GM12878 (cell line): Measurements from ENCODE around the gene FOXI2. TPM values are rescaled to one million over a fixed set of nuclear protein-coding genes. Genes with fewer than 3 reads are reported as not detected.

Source experiments
- ATAC-seq: fragments of 200-7000 bp; cut with Tn5 transposase; 3 replicates; pipeline ENCODE4 v1.9.1; 2020; ENCODE audit warnings: mild to moderate bottlenecking, moderate library complexity
- BruUV-seq: library from RNA; stranded (reverse); fragments of 400-500 nt; replicated peaks from 2 replicates; lab custom pipeline; 2021; lab: Mats Ljungman, UMichigan
- CTCF ChIA-PET: fragments of 300-600 bp; sonication (Branson Sonifier 250); formaldehyde crosslinking; extraction: SDS; loops from one replicate; lab custom pipeline; 2021; ENCODE audit warnings: inconsistent platforms; lab: Yijun Ruan, JAX
- POLR2A ChIA-PET: fragments of 350-600 bp; formaldehyde crosslinking; extraction: SDS; loops from one replicate; lab custom pipeline; 2021; ENCODE audit warnings: inconsistent platforms; lab: Charles Lee
- RAD21 ChIA-PET: fragments of 300-600 bp; sonication (Branson Sonifier 250); formaldehyde crosslinking; loops from one replicate; lab custom pipeline; 2023; ENCODE audit warnings: antibody characterized with exemption; ENCODE audit not compliant: unreplicated experiment; lab: Charles Lee
- SMC1A ChIA-PET: fragments of 300-600 bp; sonication (Branson Sonifier 250); formaldehyde crosslinking; loops from one replicate; lab custom pipeline; 2023; ENCODE audit not compliant: unreplicated experiment, uncharacterized antibody; lab: Charles Lee
- DNase-seq: peaks from one replicate; pipeline ENCODE4 v3.0.0-alpha.2; 2011; ENCODE audit warnings: low read depth, low spot score
- FAIRE-seq: peaks from 3 replicates; lab custom pipeline; 2011; peaks lifted over from hg19 to GRCh38; lab: Jason Lieb, UNC
- H2AFZ ChIP-seq: 2 replicates; pipeline ENCODE4 v1.6.0; 2011; ENCODE audit warnings: low read depth, low read length, control low read depth; ENCODE audit not compliant: control insufficient read depth
- H3K27ac ChIP-seq: 2 replicates; pipeline ENCODE4 v1.5.1; 2011; ENCODE audit warnings: control low read depth; ENCODE audit not compliant: control insufficient read depth, insufficient read depth
- H3K27me3 ChIP-seq, 2 experiments: replicated peaks in 1 of 2; 2 replicates each; pipeline versions ENCODE4 v1.6.0 to v1.6.1; 2011; ENCODE audit warnings: low read length in 1 of 2; ENCODE audit not compliant: control insufficient read depth in 2 of 2, insufficient read depth in 2 of 2
- H3K36me3 ChIP-seq, 2 experiments: 2 replicates each; pipeline ENCODE4 v1.5.1; 2011; ENCODE audit warnings: low read length in 1 of 2; ENCODE audit not compliant: control insufficient read depth in 2 of 2, insufficient read depth in 2 of 2
- H3K4me1 ChIP-seq: 2 replicates; pipeline ENCODE4 v1.6.1; 2011; ENCODE audit warnings: mild to moderate bottlenecking, low read length, moderate library complexity, mixed read lengths; ENCODE audit not compliant: control insufficient read depth, insufficient read depth
- H3K4me2 ChIP-seq: 2 replicates; pipeline ENCODE4 v1.6.0; 2011; ENCODE audit warnings: control low read depth; ENCODE audit not compliant: control insufficient read depth, insufficient read depth
- H3K4me3 ChIP-seq: fragments of 200-600 bp; sonication (generic); 2 replicates; pipeline ENCODE4 v1.5.1; 2016
- H3K79me2 ChIP-seq: 2 replicates; pipeline ENCODE4 v1.6.0; 2011; ENCODE audit warnings: low read length; ENCODE audit not compliant: control insufficient read depth, insufficient read depth
- H3K9ac ChIP-seq: 2 replicates; pipeline ENCODE4 v1.8.0; 2011; ENCODE audit warnings: low read length, control low read depth, mixed read lengths; ENCODE audit not compliant: control insufficient read depth, insufficient read depth
- H3K9me3 ChIP-seq: replicated peaks from 3 replicates; pipeline ENCODE4 v1.5.1; 2011; ENCODE audit warnings: mild to moderate bottlenecking, low read length; ENCODE audit not compliant: control insufficient read depth, insufficient read depth
- H4K20me1 ChIP-seq: 2 replicates; pipeline ENCODE4 v1.6.0; 2011; ENCODE audit not compliant: control insufficient read depth, insufficient read depth
- BRCA1 ChIP-seq: IDR thresholded peaks from 2 replicates; pipeline ENCODE4 v1.6.1; 2011; ENCODE audit warnings: low read depth, low read length, improper control_type of control experiment
- CREB1 ChIP-seq: IDR thresholded peaks from 2 replicates; pipeline ENCODE4 v1.6.1; 2012; ENCODE audit warnings: low read depth, mild to moderate bottlenecking, inconsistent platforms
- EED ChIP-seq: sonication (generic); IDR thresholded peaks from 2 replicates; pipeline ENCODE4 v1.6.1; 2016; ENCODE audit warnings: antibody characterized with exemption, low read depth
- FOXK2 ChIP-seq: fragments of 450-650 bp; IDR thresholded peaks from 2 replicates; pipeline ENCODE4 v1.6.1; 2017; ENCODE audit warnings: mild to moderate bottlenecking, moderate library complexity
- GABPA ChIP-seq: IDR thresholded peaks from 2 replicates; pipeline ENCODE4 v1.6.1; 2014; ENCODE audit warnings: antibody characterized with exemption, low read depth, mild to moderate bottlenecking, inconsistent platforms
- KDM1A ChIP-seq: fragments of 200-600 bp; sonication (generic); IDR thresholded peaks from 2 replicates; pipeline ENCODE4 v1.6.1; 2016; ENCODE audit warnings: borderline replicate concordance
- RAD21 ChIP-seq: IDR thresholded peaks from 2 replicates; pipeline ENCODE4 v1.6.1; 2011; ENCODE audit warnings: mild to moderate bottlenecking, low read depth, low read length, moderate library complexity; ENCODE audit not compliant: insufficient read depth
- RCOR1 ChIP-seq: conservative IDR thresholded peaks from 2 replicates; pipeline ENCODE4 v1.6.1; 2012; ENCODE audit warnings: low read depth, low read length, improper control_type of control experiment
- SMAD1 ChIP-seq: fragments of 450-650 bp; IDR thresholded peaks from 2 replicates; pipeline ENCODE4 v1.6.1; 2018; ENCODE audit warnings: mild to moderate bottlenecking, low read depth; ENCODE audit not compliant: partially characterized antibody
- SMARCA5 ChIP-seq: fragments of 450-650 bp; IDR thresholded peaks from 2 replicates; pipeline ENCODE4 v1.6.1; 2017; ENCODE audit warnings: mild to moderate bottlenecking
- ZNF207 ChIP-seq: fragments of 450-650 bp; IDR thresholded peaks from 2 replicates; pipeline ENCODE4 v1.6.1; 2014; ENCODE audit warnings: antibody characterized with exemption, mild to moderate bottlenecking, borderline replicate concordance
- WGBS: methylation state at CpG from one replicate; pipeline ENCODE4 v1.1.6; 2016; ENCODE audit warnings: low lambda C conversion rate; ENCODE audit not compliant: insufficient replicate concordance, insufficient coverage; ENCODE audit errors: missing lambda C conversion rate; 5-methylcytosine and 5-hydroxymethylcytosine counted together
- in situ Hi-C: fragments of 300-500 bp; cut with MboI; formaldehyde crosslinking; loops from 9 replicates; pipeline ENCODE4 v1.14.3; 2018; ENCODE audit warnings: mixed read lengths
- intact Hi-C: fragments of 100-400 bp; cut with micrococcal nuclease; formaldehyde crosslinking; loops from one replicate; pipeline ENCODE4 v1.14.2; 2022; ENCODE audit not compliant: unreplicated experiment
- polyA plus RNA-seq, 11 experiments: library from polyadenylated mRNA; depleted of rRNA in 4 of 11; unstranded in 6 of 11; stranded (reverse) in 5 of 11; fragments of >200 nt; fragmentation: Nextera tagmentation in 4 of 11; fragmentation: Illumina TruSeq in 1 of 11; extraction: Ambion mirVana in 4 of 11; extraction: Trizol in 1 of 11; gene quantifications; 1 replicate in 1 of 11; 2 replicates in 10 of 11; pipeline versions ENCODE4 v1.2.1 to v1.2.3, GENCODE V29; 2011 to 2016; ENCODE audit warnings: inconsistent platforms in 2 of 11, missing spikeins in 2 of 11, low read depth in 1 of 11
- total RNA-seq, 4 experiments: library from RNA; depleted of rRNA in 3 of 4; stranded (reverse); fragments of >200 nt in 3 of 4; fragmentation: Illumina TruSeq in 1 of 4; extraction: Trizol in 1 of 4; gene quantifications; 2 replicates each; pipeline versions ENCODE4 v1.2.1 to v1.2.3, GENCODE V29; 2013 to 2021
- TF ChIP-seq, protein P1 (sequence below): IDR thresholded peaks from 2 replicates; pipeline ENCODE4 v1.6.1; 2012; ENCODE audit warnings: low read depth, low read length, improper control_type of control experiment
- TF ChIP-seq, protein P2 (sequence below): IDR thresholded peaks from 2 replicates; pipeline ENCODE4 v1.6.1; 2012; ENCODE audit warnings: mild to moderate bottlenecking, low read depth, low read length
- TF ChIP-seq, protein P3 (sequence below): fragments of 150-350 bp; IDR thresholded peaks from 2 replicates; pipeline ENCODE4 v1.6.1; 2014; ENCODE audit warnings: mild to moderate bottlenecking, low read depth, low read length

Gene FOXI2
- total and polyA plus RNA-seq, 10 of the 15 experiments (the other 5 are each of a cell fraction or from before 2014, with no cell fraction given) = not detected

DNA sequence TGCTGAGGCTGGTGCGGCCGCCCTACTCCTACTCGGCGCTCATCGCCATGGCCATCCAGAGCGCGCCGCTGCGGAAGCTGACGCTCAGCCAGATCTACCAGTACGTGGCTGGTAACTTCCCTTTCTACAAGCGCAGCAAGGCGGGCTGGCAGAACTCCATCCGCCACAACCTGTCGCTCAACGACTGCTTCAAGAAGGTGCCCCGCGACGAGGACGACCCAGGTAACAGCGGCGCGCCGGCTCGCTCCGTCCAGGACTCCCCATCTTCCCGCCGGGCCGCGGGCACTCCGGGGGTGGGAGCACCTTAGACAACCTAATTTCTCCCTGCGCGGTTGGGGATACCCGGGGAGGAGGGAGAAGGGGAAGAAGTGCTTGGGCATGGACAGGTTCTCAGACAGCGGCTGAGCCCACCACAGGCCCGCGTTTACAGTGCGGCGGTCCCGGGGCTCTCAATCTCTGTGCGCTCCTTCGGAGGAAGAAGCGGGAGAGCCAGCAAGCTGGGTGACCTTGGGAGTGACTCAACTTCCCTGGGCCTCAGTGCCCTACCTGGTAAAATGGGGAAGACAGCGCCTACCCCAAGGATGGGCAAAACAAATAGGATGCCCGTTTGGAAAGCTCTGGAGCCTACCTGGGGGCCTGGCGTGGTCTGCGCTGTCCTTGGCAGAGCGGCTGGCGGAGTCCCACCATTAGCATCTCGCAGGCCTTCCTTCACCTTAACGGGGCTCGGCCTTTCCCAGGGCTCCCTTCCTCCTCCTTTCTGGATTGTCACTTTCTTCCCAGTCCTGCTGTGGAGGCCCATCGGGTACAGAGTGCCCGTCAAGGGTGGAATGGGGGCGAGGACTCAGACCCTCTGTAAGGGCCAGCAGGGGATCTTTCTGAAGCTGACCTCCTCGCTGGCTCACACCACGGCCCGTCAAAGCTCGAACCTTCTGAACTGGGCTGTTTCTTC lies 852 bp downstream of the FOXI2 start (continued):
- TF ChIP-seq GABPA = no peak
- no peak for TF ChIP-seq BRCA1
- no peak for TF ChIP-seq SMARCA5
- no peak for TF ChIP-seq CREB1

DNA sequence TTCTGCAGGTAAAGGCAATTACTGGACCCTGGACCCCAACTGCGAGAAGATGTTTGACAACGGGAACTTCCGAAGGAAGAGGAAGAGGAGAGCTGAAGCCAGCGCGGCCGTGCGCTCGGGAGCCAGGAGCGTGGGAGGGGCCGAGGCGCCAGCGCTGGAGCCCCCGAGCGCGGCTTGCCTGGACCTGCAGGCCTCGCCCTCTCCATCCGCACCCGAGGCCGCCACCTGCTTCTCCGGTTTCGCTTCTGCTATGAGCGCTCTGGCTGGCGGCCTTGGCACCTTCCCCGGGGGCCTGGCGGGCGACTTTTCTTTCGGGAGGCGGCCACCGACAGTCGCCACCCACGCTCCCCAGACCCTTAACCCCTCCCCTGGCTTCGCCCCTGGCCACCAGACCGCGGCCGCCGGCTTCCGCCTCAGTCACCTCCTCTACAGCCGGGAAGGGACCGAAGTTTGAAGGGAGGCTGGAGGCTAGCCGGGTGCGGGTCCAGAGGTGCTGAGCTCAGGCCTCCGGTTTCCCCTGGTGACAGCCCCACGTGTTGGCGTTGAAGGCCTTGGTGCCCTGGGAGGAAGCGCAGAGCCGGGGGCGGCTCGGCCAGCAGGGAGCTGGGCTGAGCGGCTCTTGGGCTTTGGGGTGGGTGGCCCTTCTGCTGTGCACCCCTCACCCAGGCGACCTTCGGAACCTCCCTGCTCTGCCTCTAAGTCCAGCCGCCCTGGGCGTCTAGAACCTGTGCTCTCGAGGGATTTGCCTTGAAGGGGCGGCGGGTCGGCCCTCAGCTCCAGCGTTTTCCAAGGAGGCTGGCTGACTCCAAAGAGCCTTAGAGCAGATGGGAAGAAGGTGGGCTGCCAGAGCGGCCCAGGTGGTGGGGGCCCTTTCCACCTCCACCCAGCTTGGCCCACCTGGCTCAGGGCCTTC lies 1.8 kb downstream of the FOXI2 start:
- ChIA-PET SMC1A (no interaction called here), POLR2A (no interaction called here), RAD21 (no interaction called here), CTCF (no interaction called here)
- Histone ChIP-seq H4K20me1 (no peaks in the 10 kb centered on the region), H3K9me3 (peaks cover 2% of the 10 kb centered on the region; the same call in 1 of the 3 replicates), H3K79me2 (no peaks in the 10 kb centered on the region), H3K4me2 (no peak overlapping the region), H3K4me1 (no peaks in the 10 kb centered on the region), H2AFZ (no peak overlapping the region), H3K9ac (no peak overlapping the region), H3K27ac (no peak overlapping the region), H3K36me3 (no peaks in the 10 kb centered on the region), H3K4me3 (no peak overlapping the region), H3K27me3 (peaks cover 0 to 1% of the 10 kb centered on the region in 2 experiments; a peak in 2 of 4 replicates)
- WGBS = 69% methylated on average over 44 of the region's 59 CpGs
- FAIRE-seq (no peak), DNase-seq (no peak), ATAC-seq (no peak)
- in situ Hi-C loops = no loop called here
- intact Hi-C loops = no loop called here
- no TSS peak for BruUV-seq
- no peak for TF ChIP-seq EED
- no peak for TF ChIP-seq KDM1A
- no peak for TF ChIP-seq RAD21
- no peak for TF ChIP-seq RCOR1
- no peak for TF ChIP-seq SMAD1
- TF ChIP-seq, protein P1, sequence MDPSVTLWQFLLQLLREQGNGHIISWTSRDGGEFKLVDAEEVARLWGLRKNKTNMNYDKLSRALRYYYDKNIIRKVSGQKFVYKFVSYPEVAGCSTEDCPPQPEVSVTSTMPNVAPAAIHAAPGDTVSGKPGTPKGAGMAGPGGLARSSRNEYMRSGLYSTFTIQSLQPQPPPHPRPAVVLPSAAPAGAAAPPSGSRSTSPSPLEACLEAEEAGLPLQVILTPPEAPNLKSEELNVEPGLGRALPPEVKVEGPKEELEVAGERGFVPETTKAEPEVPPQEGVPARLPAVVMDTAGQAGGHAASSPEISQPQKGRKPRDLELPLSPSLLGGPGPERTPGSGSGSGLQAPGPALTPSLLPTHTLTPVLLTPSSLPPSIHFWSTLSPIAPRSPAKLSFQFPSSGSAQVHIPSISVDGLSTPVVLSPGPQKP = no peak
- no peak for TF ChIP-seq ZNF207
- TF ChIP-seq, protein P2, sequence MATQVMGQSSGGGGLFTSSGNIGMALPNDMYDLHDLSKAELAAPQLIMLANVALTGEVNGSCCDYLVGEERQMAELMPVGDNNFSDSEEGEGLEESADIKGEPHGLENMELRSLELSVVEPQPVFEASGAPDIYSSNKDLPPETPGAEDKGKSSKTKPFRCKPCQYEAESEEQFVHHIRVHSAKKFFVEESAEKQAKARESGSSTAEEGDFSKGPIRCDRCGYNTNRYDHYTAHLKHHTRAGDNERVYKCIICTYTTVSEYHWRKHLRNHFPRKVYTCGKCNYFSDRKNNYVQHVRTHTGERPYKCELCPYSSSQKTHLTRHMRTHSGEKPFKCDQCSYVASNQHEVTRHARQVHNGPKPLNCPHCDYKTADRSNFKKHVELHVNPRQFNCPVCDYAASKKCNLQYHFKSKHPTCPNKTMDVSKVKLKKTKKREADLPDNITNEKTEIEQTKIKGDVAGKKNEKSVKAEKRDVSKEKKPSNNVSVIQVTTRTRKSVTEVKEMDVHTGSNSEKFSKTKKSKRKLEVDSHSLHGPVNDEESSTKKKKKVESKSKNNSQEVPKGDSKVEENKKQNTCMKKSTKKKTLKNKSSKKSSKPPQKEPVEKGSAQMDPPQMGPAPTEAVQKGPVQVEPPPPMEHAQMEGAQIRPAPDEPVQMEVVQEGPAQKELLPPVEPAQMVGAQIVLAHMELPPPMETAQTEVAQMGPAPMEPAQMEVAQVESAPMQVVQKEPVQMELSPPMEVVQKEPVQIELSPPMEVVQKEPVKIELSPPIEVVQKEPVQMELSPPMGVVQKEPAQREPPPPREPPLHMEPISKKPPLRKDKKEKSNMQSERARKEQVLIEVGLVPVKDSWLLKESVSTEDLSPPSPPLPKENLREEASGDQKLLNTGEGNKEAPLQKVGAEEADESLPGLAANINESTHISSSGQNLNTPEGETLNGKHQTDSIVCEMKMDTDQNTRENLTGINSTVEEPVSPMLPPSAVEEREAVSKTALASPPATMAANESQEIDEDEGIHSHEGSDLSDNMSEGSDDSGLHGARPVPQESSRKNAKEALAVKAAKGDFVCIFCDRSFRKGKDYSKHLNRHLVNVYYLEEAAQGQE = no peak
- TF ChIP-seq FOXK2 = no peak
- TF ChIP-seq, protein P3, sequence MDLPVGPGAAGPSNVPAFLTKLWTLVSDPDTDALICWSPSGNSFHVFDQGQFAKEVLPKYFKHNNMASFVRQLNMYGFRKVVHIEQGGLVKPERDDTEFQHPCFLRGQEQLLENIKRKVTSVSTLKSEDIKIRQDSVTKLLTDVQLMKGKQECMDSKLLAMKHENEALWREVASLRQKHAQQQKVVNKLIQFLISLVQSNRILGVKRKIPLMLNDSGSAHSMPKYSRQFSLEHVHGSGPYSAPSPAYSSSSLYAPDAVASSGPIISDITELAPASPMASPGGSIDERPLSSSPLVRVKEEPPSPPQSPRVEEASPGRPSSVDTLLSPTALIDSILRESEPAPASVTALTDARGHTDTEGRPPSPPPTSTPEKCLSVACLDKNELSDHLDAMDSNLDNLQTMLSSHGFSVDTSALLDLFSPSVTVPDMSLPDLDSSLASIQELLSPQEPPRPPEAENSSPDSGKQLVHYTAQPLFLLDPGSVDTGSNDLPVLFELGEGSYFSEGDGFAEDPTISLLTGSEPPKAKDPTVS = no peak
